MV-4-11 (cell line): ENCODE results near the gene PRDM8.
"Not testable (repeated sequence)": the region's sequence is repeated elsewhere in the genome, so short reads cannot be mapped to it uniquely, and the experiment has no call there.

ENCODE experiments used
- DNase-seq: peaks from one replicate; lab custom pipeline; 2025; lab: John Stamatoyannopoulos, UW

The PRDM8 gene

DNA sequence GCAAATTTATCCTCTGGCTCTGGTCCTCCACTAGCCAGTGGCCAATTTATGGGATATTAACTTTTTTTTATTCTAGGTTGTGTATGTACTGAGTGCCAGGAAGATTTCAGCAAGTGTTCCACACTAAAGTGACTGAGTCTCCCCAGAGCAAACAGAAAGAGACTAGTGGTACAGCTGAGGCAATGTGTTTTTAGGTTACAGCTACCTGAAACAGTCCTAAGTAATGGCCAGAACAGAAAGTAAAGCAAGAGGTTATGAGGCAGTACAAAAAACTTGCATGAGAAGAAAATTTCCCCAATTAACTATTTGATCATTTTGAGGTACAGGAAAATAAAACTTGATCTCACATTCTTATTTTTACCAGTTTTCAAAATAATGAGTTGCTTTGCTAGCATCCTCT is 31.2 kb downstream of the PRDM8 start:
- no peak for DNase-seq

DNA sequence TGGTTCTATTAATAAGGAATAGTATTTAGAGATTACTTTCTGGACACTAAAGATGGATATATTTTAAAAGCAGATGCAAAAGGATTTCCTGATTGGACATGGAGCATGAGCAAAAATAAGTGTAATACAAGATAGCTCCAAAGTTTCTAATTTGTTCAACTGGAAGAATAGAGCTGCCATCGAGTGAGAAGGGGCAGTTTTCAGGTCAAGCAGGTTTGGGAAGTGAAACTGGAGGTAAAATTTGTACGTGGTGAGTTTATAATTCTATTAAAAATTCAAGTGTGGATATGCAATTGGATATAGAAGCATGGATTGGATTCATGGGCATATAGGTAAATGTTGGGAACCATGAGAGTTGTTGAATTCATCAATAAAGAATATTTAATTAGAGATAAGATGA is 31.8 kb downstream of the PRDM8 start:
- DNase-seq: no peak

DNA sequence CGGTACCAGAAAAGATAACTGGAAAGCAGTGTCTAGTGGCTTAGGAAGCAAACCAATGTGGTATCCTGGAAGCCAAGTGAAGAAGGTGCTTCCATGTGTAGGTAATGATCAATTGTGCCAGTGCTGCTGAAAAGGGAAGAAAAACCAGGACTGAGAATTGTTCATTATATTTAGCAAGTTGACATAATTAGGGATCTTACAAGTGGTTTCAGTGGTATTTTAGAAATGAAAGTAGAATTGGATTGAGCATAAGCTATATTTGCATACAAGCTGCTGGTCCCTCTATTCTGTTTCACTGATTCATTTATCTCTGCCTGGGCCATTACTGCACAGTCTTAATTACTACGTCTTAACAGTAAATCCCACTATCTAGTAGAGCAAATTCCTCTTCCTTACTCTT is 32.3 kb downstream of the PRDM8 start:
- DNase-seq: peak; percentile 4

DNA sequence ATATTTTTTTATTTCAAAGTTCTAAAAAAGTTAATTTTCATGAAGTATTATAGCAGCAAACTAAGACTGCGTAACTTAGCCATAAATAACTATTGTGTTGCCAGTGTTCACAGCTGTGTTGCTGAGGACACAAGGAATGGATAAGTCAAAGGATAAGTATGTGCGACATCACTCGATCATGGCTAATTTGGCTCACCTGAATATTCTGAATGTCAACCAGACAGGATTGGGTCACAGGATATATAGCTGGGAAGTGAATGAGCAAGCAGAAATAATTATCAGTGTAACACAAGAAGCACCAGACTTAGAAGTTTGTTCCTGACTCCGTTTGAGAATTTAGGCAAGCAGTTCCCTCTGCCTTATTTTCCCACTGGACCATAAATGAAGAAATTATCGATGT is 33.9 kb downstream of the PRDM8 start:
- no peak for DNase-seq

DNA sequence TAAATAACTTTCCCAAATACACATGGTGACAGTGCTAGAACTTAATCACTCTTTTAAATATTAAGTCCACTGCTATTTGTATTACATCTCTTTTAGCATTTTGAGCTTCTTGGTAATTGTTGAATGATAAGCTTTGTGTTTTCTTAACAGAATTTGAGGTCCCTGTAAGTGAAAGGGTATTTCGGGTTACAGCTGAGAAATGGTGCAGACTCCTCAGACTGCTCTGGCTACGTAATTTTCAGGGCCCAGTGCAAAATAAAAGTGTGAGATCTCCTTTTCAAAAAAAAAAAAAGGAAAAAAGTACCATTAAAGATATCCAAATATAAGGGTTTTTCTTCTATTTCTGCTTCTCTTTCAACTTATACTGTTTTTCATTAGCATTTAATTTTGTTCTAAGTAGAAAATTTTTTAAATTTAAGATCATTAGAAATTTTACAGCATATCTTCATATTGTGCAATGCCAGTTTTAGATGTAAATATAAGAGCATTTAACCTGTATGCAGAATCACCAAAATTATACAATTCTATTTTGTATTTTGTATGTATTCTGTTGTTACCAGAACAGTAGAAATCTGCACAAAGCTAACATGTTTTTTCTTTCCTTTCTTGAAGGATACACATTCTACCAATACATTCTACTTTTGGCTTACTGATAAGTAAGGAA is 35.5 kb downstream of the PRDM8 start:
- no peak for DNase-seq

DNA sequence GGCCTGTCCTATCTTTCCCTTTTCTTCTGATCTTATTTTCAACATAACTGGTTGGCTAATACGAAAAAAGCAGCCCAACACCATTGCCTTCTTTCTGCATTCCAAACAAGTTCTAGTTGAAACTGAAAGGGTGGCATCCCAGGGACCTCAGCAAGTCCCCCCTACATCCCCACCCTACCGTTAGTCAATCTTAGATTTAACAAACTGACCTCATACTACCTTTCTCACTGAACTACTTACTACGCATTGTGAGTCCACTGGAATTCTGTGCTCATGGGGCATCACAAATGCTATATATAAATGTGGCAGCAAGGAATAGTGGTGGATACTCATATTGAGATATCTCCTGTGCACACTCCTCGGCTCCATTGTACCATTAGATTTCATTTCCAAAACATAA is 36.1 kb downstream of the PRDM8 start:
- no peak for DNase-seq

DNA sequence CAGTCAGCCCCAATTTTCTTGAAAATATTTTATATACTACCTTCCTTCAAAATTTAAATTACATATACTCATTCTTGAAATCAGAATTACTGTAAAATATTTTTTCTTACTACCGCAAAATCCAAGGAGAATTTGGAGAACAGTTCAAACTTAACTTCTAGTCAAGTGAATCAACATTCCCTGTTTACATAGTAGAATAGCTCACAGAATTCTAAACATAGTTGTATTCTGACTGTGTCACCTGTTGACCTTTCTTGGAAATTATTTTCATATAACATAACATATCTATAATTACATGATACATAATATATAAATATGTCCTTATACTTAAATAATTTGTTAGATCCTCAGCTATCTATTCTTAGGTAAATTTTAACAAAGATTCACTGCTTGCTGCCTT is 38.1 kb downstream of the PRDM8 start:
- no peak for DNase-seq

DNA sequence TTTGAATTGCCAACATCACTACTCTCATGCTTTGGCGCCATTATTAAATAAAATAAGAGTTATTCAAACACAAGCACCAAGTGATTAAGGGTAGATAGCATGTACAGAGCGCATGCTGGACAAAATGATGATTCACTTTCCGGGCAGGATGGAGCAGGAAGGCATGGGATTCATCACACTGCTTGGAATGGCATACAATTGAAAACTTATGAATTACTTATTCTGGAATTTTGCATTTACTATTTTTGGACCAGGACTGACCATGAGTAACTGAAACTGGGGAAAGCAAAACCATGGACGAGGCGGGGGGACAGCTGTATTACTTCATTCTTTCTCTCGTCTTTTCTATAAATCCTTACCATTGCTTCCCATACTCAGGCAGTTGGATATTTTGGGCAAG is 40.7 kb downstream of the PRDM8 start:
- DNase-seq: no peak

DNA sequence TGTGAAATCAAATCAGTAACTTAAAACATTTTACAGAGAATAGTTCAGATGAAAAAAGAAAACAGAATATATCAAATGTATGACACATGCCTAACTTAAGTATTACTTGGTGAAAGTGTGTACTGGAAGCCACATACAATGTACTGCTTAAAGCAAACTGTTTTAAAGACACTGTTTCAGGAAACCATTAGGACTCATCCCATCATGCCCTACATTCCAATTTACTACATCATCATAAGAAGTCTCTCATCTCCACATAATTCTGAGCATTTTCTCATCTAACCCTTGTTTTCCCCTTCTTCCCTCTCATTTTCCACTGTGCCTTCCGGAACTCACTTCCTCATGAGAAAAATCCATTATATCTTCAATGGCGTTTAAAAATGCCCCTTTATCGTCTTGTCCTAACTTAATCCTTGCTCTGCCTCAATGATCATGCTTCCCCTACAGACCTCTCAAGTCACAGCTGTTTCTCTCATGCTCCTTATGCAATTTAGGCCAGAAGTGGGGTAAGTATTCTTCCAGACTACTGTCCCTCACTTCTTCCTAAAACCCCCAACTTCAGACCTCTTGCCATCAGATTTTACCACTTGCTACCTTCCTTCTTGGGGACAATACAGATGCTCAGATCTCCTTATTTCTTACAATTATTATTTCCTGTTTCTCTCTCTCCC is 42.3 kb downstream of the PRDM8 start:
- DNase-seq: no peak

DNA sequence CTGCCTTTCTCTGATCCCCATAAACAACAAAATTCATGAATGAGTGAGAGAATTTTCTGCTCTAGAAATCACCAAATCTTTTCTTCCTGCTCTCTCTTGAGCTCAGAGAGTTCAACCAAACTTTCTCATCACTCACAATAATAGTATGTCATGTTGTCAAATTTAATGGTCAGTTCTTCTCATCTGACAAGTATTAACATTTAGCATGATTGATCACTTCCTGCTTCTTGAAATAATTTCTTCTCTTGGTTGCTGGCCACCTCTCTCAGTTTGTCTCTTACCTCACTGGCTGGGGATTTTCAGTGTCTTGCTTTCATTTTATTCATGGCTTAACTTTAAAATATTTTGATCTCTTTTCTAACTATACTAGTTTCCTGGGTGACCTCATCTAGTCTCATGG is 43.7 kb downstream of the PRDM8 start:
- no peak for DNase-seq

DNA sequence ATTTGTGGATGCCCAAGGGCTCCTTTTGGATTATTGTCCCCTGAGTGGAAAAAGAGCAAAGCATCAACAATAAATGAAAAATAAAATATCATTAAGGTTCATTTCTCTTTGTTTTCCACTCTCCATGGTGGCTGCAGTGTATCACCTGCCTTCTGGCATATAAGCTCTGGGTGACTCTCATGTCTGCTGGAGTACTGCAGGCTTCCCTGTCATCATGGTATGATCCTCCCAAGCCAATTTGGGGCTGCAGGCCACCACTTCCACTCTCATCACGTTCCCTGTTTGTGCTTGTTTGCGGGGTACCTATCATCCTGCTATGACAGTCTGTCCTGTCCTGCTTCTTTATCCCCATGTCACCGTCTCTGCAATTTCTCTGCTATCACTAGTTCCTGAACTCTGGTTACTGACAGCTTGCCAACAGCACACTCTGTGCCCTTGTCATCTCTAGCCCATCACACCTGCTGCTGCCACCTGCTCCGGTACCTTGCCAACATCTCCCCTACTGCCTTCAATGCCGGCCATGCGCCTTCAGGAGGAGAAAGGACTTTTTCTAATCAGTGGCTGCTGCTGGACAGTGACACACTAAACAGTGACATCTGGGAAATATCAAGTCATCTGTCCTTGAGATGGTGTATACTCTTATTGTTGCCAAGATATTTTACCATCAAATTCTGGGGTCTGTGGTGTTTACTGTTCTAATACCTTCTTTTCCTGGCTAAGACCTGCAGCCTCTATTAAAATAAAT is 46.1 kb downstream of the PRDM8 start:
- no peak for DNase-seq

DNA sequence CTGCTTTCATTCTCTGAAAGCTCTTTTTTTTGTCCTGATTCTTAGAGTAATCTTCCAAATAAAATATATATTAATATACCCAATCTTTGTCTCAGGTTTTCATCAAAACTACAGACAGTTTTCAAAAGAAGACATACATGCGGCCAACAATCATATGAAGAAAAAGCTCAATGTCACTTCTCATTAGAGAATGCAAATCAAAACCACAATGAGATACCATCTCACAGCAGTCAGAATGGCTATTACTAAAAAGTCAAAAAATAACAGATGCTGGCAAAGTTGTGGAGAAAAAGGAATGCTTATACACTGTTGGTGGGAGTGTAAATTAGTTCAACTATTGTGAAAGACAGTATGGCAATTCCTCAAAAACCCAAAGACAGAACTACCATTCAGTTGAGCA is 50.2 kb downstream of the PRDM8 start:
- not testable (repeated sequence) for DNase-seq

DNA sequence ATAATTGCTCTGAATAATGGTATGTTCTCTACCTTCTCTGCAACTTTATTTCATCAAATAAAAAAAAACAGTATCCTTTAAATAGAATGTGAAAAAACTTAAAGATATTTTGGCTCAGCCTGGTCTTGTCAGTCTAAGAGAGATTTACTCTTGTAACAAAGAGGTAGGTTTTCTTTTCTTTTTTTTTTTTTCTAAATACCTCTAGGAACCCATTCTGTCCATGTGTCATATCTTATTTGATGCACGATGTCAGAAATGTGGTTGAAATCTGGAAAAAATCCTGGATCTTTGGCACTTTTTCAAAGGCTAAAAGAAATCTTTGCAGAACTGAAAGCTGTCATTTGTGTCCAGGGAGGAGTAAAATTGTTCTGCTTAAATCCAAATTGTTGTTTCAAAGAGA is 51.8 kb downstream of the PRDM8 start:
- no peak for DNase-seq

DNA sequence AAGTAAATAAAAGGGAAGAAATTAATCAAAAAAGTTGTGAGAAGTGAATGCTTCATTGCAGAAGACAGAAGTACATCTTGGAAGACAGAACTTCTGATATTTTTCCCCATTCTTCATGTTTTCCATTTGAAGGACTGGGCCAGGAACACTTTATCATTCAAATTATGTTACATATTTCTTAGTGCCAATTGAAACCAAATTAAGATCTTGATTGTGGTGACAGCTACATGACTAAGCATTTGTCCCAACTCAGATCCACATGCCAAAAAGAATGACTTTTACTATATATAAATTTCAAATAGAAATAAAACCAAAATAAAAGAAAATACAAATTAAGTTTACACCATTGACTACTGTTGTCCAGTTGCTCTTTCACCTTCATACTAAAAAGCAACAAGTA is 55.1 kb downstream of the PRDM8 start:
- DNase-seq: no peak

DNA sequence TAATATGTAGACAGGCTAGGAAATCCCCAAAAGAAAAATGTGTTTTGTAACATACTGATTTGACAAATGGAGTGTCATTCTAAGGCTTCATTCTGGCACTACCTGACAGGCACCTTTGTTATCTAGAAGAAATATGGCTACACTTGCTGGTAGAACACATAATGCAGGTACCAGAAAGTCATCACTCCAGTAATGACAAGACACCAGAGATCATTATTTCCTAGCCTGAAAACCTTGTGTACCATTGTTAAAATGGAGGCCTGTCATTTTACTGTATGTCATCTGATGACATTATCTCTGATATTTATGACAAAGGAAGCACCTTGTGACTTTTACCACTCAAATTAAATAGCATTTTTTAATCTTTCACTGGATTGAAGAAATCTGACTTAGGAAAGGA is 55.6 kb downstream of the PRDM8 start:
- no peak for DNase-seq

DNA sequence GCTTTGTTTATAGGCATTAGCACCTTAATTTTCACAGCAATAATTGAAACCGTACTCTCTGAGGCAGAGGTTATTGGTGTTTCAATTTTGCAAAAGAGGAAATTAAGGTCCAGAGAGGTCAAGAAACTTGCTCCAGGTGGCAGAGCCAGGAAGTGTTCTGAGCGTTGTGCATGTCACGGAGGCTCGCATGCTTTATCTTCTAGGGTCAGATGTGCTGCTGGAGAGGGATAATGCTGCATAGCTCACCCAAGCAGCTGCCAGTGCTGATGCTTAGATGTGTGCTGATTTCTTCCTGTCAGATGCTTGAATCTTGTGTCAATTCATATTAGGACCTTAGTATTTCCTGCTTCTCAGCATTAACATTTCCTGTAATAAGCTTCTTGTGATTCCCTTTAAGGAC is 56.2 kb downstream of the PRDM8 start:
- no peak for DNase-seq
